OCI-LY7 (cell line): Measurements from ENCODE around the gene ADAMTSL4.
"Not testable (repeated sequence)": the region's sequence is repeated elsewhere in the genome, so short reads cannot be mapped to it uniquely, and the experiment has no call there.

Source experiments
- EZH2phosphoT487 ChIP-seq: fragments of 200-600 bp; sonication (generic); IDR thresholded peaks from 2 replicates; pipeline ENCODE4 v1.6.1; 2018; ENCODE audit warnings: low read depth, borderline replicate concordance, mild to moderate bottlenecking, mixed run types, antibody characterized with exemption, low read length, moderate library complexity, mixed read lengths
- TF ChIP-seq, protein P1 (sequence below): fragments of 200-600 bp; sonication (generic); conservative IDR thresholded peaks from 2 replicates; pipeline ENCODE4 v1.5.1; 2014; ENCODE audit warnings: mild to moderate bottlenecking, antibody characterized with exemption, low read length, moderate library complexity, mixed read lengths

DNA sequence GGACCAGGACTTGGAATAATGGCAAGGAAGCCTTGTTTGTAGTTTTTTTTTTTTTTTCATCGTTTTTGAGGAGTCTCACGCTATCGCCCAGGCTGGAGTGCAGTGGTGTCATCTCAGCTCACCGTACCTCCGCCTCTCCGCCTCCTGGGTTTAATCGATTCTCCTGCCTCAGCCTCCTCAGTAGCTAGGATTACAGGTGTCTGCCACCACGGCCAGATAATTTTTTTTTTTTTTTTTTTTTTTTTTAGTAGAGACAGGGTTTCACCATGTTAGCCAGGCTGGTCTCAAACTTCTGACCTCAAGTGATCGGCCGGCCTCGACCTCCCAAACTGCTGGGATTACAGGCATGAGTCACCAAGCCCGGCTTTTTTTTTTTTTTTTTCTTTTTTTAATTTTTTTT lies 53.2 kb downstream of the ADAMTSL4 start:
- TF ChIP-seq, protein P1, sequence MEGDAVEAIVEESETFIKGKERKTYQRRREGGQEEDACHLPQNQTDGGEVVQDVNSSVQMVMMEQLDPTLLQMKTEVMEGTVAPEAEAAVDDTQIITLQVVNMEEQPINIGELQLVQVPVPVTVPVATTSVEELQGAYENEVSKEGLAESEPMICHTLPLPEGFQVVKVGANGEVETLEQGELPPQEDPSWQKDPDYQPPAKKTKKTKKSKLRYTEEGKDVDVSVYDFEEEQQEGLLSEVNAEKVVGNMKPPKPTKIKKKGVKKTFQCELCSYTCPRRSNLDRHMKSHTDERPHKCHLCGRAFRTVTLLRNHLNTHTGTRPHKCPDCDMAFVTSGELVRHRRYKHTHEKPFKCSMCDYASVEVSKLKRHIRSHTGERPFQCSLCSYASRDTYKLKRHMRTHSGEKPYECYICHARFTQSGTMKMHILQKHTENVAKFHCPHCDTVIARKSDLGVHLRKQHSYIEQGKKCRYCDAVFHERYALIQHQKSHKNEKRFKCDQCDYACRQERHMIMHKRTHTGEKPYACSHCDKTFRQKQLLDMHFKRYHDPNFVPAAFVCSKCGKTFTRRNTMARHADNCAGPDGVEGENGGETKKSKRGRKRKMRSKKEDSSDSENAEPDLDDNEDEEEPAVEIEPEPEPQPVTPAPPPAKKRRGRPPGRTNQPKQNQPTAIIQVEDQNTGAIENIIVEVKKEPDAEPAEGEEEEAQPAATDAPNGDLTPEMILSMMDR, result not testable (repeated sequence)
- TF ChIP-seq EZH2phosphoT487, result not testable (repeated sequence)
